ENCODE data around the gene IRX2. TPM values are rescaled to one million over a fixed set of nuclear protein-coding genes. Genes with fewer than 3 reads are reported as not detected.

IRX2 gene
- total RNA-seq, 2 experiments from 2014 or later: not detected

DNA sequence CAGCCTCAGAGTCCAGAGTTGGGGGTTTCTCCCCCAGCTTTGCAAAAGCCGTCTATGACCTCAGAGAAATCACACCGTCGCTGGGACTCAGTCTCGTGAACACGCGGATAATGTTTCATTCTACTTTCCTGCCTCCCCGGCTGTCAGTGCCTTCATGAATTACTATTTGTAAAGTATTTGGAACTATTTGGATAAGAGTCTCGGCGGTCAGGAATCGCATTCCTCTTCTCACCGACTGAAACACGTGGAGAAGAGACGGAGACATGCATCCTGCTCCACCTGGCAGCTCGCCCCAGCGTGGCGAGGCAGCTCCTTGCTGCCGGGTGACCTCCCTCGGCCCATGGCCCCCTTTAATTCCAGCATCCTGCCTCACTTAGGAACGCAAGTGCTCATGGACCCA lies 23.9 kb downstream of the IRX2 start:
- no peaks in the 10 kb centered on the region for H3K27me3 Mint-ChIP-seq
- no peak for DNase-seq
- ChIA-PET POLR2A (no interaction called here), CTCF (no interaction called here)
- H3K9me3 Mint-ChIP-seq: peaks cover 4% of the 10 kb centered on the region
- no peaks in the 10 kb centered on the region for H3K4me1 Mint-ChIP-seq
- H3K36me3 Mint-ChIP-seq (ENCODE audit: low read depth): no peaks in the 10 kb centered on the region
- no peak overlapping the region for H3K27ac Mint-ChIP-seq
- no peak overlapping the region for H3K4me3 Mint-ChIP-seq

- ChIA-PET POLR2A (no interaction called here), CTCF (no interaction called here)
- Mint-ChIP-seq H3K36me3 (ENCODE audit: low read depth) (no peaks in the 10 kb centered on the region), H3K27ac (no peak overlapping the region), H3K27me3 (no peaks in the 10 kb centered on the region), H3K4me1 (no peaks in the 10 kb centered on the region), H3K9me3 (peaks cover 4% of the 10 kb centered on the region), H3K4me3 (no peak overlapping the region)
- no peak for DNase-seq
Measured at GRCh38 chr5:2725980-2726765, 25.3 kb downstream of the IRX2 start.

DNA sequence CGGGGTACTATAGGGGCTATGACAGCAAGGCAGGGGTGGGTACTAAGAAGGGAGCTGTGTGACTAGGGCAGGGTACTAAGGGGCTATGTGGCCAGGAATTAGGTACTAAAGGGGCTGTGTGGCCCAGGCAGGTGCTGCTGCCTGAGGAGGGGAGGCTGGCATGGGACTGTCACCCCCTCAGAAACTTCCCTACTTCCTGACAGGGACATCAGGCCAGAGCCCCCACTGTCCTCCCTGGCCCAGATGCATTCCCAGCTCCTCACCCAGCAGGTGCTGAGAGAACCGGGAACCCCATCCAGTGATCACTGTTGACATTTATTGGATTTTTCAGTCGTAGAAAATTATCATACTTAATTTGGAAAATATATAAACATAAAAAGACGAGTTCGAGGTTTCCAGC lies 26.6 kb downstream of the IRX2 start:
- POLR2A ChIA-PET: no interaction called here
- Mint-ChIP-seq H3K4me1 (no peaks in the 10 kb centered on the region), H3K36me3 (ENCODE audit: low read depth) (no peaks in the 10 kb centered on the region), H3K4me3 (no peak overlapping the region), H3K27ac (no peak overlapping the region), H3K27me3 (no peaks in the 10 kb centered on the region), H3K9me3 (peaks cover 4% of the 10 kb centered on the region)
- CTCF ChIA-PET: no interaction called here
- DNase-seq: no peak

DNA sequence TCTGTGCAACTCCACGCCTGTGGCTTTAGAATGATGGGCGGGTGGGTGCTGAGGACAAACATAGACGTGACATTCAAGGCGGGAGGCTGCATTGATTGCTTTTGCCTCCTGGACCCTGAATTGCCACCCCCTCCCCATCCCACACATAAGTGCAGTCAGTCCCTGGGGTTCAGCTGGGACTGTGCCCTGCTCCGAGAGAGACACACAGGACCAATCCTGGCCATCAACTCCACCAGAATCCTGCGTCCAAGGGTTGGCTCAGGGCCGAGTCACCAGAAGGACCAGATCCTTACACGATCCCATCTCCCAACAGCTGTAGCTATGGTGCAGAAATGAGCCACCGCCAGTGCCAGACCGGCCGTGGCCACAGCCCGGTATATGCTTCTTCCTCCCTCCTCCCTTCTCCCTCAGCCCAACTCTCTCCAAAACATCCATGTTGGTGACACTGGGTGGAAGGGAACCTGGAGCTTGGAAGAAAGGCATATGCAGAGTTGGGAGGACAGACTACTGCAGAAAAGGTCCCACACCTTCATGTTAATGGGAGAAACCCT lies 27.4 kb downstream of the IRX2 start:
- DNase-seq: no peak
- POLR2A ChIA-PET: no interaction called here
- no peak overlapping the region for H3K27ac Mint-ChIP-seq
- H3K4me1 Mint-ChIP-seq: no peaks in the 10 kb centered on the region
- no peak overlapping the region for H3K4me3 Mint-ChIP-seq
- no peaks in the 10 kb centered on the region for H3K27me3 Mint-ChIP-seq
- H3K36me3 Mint-ChIP-seq (ENCODE audit: low read depth): no peaks in the 10 kb centered on the region
- peaks cover 4% of the 10 kb centered on the region for H3K9me3 Mint-ChIP-seq
- CTCF ChIA-PET: no interaction called here

- DNase-seq: no peak
- H3K4me1 Mint-ChIP-seq: no peaks in the 10 kb centered on the region
- no peaks in the 10 kb centered on the region for H3K36me3 Mint-ChIP-seq (ENCODE audit: low read depth)
- ChIA-PET CTCF (no interaction called here), POLR2A (no interaction called here)
- no peak overlapping the region for H3K27ac Mint-ChIP-seq
- peaks cover 4% of the 10 kb centered on the region for H3K9me3 Mint-ChIP-seq
- H3K27me3 Mint-ChIP-seq: no peaks in the 10 kb centered on the region
- H3K4me3 Mint-ChIP-seq: no peak overlapping the region
Measured at GRCh38 chr5:2722901-2723300, 28.6 kb downstream of the IRX2 start.

DNA sequence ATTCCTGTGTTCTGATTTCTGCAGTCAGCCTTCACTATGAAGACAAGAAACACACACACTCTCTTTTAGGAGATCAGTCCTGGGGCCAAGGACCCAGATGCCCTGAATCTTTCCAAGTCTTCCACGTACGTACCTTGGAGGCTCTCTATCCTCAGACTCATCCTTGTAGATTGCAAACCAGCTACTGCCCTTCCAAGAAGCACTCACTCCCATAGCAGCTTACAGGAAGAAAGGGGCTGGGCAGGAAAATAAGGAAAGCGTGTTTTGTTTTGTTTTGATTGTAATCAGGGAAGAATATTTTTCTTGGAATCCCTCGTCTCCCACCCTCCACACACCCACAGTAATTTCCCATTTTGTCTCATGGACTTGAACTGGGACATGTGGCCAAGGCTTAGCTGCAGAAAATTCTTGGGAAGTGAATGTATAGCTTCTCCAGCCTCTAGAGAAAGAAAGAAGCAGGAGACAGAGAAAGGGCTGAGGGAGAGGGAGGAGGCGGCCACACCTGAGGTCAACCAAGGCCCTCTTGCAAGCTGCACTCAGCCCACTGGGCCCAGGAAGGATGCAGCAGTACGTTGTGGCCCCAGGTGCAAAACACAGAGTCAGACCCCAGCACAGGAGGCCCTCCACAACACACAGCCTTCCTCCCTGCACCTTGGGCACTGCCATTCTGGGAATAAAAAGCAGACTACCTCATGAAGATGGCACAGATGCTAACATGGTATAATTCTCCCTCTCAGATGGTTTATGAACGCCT lies 29.9 kb downstream of the IRX2 start:
- Mint-ChIP-seq H3K27me3 (no peaks in the 10 kb centered on the region), H3K36me3 (ENCODE audit: low read depth) (no peaks in the 10 kb centered on the region), H3K4me1 (no peaks in the 10 kb centered on the region), H3K4me3 (no peak overlapping the region), H3K27ac (no peak overlapping the region), H3K9me3 (peaks cover 6% of the 10 kb centered on the region)
- DNase-seq: no peak
- POLR2A ChIA-PET: no interaction called here
- CTCF ChIA-PET: no interaction called here

- DNase-seq: no peak
- Mint-ChIP-seq H3K36me3 (ENCODE audit: low read depth) (no peaks in the 10 kb centered on the region), H3K27ac (no peak overlapping the region), H3K4me3 (no peak overlapping the region), H3K27me3 (no peaks in the 10 kb centered on the region), H3K4me1 (no peaks in the 10 kb centered on the region), H3K9me3 (peaks cover 2% of the 10 kb centered on the region)
- CTCF ChIA-PET: interaction anchor here (0.6 kb wide), 1 partner anchor 32 kb away, joined by 3 read pairs; no protein-coding TSS in a partner anchor
- POLR2A ChIA-PET: no interaction called here
Measured at GRCh38 chr5:2719332-2719731, 32.1 kb downstream of the IRX2 start.

- ChIA-PET POLR2A (no interaction called here), CTCF (no interaction called here)
- H3K4me1 Mint-ChIP-seq: no peaks in the 10 kb centered on the region
- H3K9me3 Mint-ChIP-seq: peaks cover 2% of the 10 kb centered on the region
- DNase-seq: no peak
- H3K36me3 Mint-ChIP-seq (ENCODE audit: low read depth): no peaks in the 10 kb centered on the region
- H3K27me3 Mint-ChIP-seq: no peaks in the 10 kb centered on the region
- no peak overlapping the region for H3K4me3 Mint-ChIP-seq
- no peak overlapping the region for H3K27ac Mint-ChIP-seq
Measured at GRCh38 chr5:2718115-2718514, 33.4 kb downstream of the IRX2 start.

DNA sequence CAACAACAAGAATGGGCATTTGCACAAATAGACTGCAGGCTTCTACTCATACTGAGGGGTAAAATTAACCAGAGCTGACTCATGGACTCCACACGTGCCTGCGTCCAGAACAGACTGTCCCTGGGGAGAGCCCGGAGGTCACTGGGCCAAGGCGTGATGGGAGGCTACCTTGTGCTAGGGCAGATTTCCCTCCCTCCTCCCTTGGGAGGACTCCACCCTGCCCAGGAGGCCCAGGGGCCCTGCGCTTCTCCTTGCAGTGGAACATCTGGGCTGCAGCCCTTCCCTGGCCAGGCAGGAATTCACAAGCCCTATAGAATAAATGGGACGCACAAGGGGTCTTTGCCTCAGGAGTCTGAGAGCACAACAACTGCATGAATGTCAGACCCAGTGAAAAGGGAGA lies 35.6 kb downstream of the IRX2 start:
- ChIA-PET CTCF (no interaction called here), POLR2A (no interaction called here)
- Mint-ChIP-seq H3K36me3 (ENCODE audit: low read depth) (no peaks in the 10 kb centered on the region), H3K27me3 (no peaks in the 10 kb centered on the region), H3K9me3 (peaks cover 4% of the 10 kb centered on the region), H3K4me3 (no peak overlapping the region), H3K27ac (no peak overlapping the region), H3K4me1 (no peaks in the 10 kb centered on the region)
- no peak for DNase-seq

GRCh38 chr5:2714805-2715204 lies 36.7 kb downstream of the IRX2 start:
- no peaks in the 10 kb centered on the region for H3K27me3 Mint-ChIP-seq
- POLR2A ChIA-PET: no interaction called here
- H3K4me1 Mint-ChIP-seq: no peaks in the 10 kb centered on the region
- DNase-seq: no peak
- H3K27ac Mint-ChIP-seq: no peak overlapping the region
- CTCF ChIA-PET: no interaction called here
- no peaks in the 10 kb centered on the region for H3K36me3 Mint-ChIP-seq (ENCODE audit: low read depth)
- H3K4me3 Mint-ChIP-seq: no peak overlapping the region
- peaks cover 4% of the 10 kb centered on the region for H3K9me3 Mint-ChIP-seq

DNA sequence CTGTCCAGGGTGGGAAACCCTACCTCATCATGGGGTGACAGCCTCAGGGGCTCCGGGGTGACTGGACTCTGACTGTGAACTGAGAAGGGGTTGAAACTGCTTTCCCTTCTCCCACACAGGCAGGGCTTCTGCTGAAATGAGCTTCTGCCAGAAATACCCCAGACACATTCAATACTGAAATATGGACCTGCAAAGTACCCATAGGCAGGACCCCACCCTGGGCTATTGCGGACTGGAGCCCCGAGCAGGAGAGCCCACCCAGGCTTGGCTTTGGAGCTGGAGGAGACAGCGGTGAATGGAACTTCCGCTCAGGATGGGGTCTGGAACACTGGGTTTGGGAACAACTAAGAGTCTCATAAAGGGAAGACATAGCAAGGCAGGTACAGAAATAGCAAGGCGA lies 37.5 kb downstream of the IRX2 start:
- CTCF ChIA-PET: no interaction called here
- H3K4me1 Mint-ChIP-seq: no peaks in the 10 kb centered on the region
- no peak overlapping the region for H3K4me3 Mint-ChIP-seq
- no peaks in the 10 kb centered on the region for H3K27me3 Mint-ChIP-seq
- POLR2A ChIA-PET: no interaction called here
- no peaks in the 10 kb centered on the region for H3K36me3 Mint-ChIP-seq (ENCODE audit: low read depth)
- DNase-seq: no peak
- peaks cover 4% of the 10 kb centered on the region for H3K9me3 Mint-ChIP-seq
- H3K27ac Mint-ChIP-seq: no peak overlapping the region

- H3K27ac Mint-ChIP-seq: no peak overlapping the region
- ChIA-PET CTCF (no interaction called here), POLR2A (no interaction called here)
- H3K27me3 Mint-ChIP-seq: no peaks in the 10 kb centered on the region
- H3K36me3 Mint-ChIP-seq (ENCODE audit: low read depth): no peaks in the 10 kb centered on the region
- peaks cover 3% of the 10 kb centered on the region for H3K9me3 Mint-ChIP-seq
- no peaks in the 10 kb centered on the region for H3K4me1 Mint-ChIP-seq
- no peak for DNase-seq
- H3K4me3 Mint-ChIP-seq: no peak overlapping the region
Measured at GRCh38 chr5:2711446-2712425, 39.7 kb downstream of the IRX2 start.

GRCh38 chr5:2710910-2711309 lies 40.6 kb downstream of the IRX2 start:
- ChIA-PET CTCF (no interaction called here), POLR2A (no interaction called here)
- DNase-seq: no peak
- H3K4me3 Mint-ChIP-seq: no peak overlapping the region
- no peaks in the 10 kb centered on the region for H3K27me3 Mint-ChIP-seq
- no peaks in the 10 kb centered on the region for H3K4me1 Mint-ChIP-seq
- peaks cover 3% of the 10 kb centered on the region for H3K9me3 Mint-ChIP-seq
- H3K36me3 Mint-ChIP-seq (ENCODE audit: low read depth): no peaks in the 10 kb centered on the region
- no peak overlapping the region for H3K27ac Mint-ChIP-seq
